Activated CD8-positive, alpha-beta memory T cell treated with anti-CD3 and anti-CD28 coated beads for 1 hour (primary cell): ENCODE results near the gene PROX2.
A peak's percentile ranks its signal among the peaks of the same experiment; 100 is the strongest.

Source experiments
- DNase-seq, 2 donors: peaks; one replicate each; pipeline ENCODE4 v3.0.0-alpha.2; 2020; ENCODE audit warnings: low read depth in 1 of 2; ENCODE audit errors: extremely low read depth in 1 of 2

PROX2 gene

DNA sequence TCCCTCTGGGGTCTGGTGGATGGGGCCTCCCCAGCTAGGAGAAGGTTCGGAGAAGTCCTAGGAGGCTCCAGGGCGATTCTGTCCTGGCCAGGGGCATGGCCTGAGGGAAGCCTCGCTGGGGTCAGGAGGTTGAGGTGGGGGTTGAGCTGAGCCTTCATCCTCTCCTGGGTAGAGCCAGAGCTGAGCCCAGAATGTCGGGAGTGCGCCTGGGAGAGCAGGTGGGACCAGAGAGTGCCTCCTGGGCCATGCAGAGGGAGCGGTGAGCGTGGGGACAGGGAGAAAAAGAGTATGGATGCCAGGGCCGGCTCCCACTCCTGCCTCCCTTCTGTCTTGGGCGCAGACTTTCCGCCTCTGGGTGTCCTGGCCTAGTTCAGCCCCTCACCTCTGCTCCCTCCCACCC lies 34.0 kb upstream of the PROX2 start:
- DNase-seq: no peak

DNA sequence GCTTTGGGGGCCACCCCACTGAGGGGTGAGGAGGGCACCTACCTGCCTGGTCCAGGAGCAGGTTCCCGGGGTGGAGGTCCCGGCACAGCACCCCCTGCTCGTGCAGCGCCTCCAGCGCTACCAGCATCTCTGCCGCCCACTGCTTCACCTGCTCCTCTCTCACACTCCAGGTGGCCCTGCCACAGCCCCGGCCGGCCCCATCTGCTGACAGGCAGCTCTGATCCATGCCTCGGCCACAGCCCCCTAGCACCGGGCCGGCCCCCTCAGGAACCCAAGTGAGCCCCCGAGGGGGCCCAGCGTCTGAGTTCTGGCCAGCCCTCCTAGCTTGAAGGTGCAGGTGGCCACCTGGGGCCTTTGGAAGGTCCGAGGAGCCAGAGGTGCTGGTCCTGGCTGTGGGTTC lies 33.6 kb upstream of the PROX2 start:
- DNase-seq: no peak

DNA sequence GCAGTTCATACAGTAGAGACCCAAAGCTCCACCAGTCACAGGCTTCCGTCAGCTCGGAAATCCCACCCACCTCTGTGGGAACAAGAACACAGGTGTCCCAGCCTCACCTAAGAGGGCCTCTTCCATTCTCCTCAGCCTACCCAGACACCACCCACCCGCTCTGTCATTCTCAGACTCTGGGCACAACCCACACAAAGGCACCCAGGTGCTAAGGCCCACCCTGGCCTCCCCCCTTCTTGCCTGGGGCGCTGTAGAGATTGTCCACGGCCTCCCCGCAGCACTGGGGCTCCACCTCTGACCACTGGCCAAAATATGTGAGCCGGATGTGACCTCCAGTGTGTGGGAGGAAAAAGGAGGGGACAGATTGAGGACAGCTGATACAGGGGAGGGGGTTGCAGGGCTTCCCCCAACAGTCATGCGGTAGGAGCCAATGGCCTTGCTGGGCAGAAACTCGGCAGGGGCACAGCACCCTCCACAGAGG lies 33.0 kb upstream of the PROX2 start:
- no peak for DNase-seq

DNA sequence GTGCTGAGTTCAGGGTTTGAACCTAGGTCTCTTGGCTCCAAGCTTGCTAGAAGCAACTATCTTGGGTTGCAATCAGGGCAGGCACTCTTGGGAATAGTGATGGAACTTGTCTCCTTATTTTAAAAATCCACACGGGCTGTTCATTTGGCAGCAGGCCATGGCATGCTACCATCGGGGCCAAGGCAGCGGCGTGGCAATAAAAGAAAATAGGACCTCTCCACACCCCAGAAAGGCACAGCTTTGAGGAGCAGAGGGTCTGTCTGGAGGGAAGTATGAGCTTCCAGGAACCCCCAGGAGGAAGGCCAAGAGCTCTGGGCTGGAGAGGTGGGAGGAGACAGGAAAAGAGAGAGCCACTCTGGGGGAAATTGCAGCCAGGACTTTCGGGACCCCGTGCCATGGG lies 31.8 kb upstream of the PROX2 start:
- DNase-seq: no peak

DNA sequence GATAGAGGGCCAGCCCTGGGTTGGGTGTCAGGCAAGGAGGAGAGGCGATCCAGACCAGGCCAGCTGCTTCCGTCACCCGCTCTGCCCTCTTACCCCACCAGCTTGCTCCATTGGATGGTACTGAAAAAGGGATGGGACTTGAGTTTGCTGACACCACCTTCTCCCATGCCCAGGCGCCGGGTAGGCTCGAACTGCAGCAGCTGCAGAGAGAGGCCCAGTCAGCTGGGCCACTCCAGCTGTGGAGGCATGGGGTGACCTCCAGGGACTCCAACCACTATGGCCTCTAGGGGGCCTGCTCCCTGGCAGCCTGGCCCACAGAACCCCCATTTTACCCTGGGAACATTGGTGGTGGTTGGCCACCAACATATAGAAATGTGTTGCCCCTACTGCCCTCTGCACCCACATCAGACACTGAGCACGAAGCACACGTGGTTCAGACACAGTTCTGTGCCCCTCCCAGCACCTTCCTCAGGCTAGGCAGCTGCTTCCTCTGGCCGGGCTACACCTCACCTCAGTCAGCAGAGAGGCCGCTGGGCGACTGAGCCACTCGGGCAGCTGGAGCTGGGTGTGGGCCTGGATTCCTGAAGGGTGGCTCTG lies 31.1 kb upstream of the PROX2 start:
- DNase-seq: no peak

DNA sequence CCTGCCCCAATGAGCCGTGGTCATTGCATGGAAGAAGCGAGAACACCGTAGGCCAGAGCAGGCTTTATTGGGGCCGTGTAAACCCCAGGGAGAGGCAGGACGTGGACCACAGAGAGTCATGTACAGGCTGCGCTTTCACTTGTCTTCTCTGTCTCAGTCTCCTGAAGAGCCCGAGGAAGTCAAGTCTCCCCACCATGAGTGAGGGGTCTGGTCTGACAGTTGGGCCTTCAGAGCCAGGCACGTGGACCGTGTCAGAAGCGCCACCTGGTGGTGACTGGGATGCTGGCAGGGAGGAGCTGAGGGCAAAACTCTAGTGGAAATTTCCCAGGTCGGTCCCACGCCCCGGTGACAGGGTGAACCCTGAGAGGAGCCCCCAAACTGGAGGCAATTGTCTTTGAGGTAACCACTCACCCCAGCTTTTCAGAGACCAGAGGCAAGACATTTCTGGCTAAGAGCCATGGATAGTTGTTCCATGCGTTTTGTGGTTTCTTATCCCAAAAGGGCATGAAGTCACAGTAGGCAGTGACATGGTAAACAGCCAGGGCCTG lies 29.7 kb upstream of the PROX2 start:
- DNase-seq: peak; percentile 60 to 74

DNA sequence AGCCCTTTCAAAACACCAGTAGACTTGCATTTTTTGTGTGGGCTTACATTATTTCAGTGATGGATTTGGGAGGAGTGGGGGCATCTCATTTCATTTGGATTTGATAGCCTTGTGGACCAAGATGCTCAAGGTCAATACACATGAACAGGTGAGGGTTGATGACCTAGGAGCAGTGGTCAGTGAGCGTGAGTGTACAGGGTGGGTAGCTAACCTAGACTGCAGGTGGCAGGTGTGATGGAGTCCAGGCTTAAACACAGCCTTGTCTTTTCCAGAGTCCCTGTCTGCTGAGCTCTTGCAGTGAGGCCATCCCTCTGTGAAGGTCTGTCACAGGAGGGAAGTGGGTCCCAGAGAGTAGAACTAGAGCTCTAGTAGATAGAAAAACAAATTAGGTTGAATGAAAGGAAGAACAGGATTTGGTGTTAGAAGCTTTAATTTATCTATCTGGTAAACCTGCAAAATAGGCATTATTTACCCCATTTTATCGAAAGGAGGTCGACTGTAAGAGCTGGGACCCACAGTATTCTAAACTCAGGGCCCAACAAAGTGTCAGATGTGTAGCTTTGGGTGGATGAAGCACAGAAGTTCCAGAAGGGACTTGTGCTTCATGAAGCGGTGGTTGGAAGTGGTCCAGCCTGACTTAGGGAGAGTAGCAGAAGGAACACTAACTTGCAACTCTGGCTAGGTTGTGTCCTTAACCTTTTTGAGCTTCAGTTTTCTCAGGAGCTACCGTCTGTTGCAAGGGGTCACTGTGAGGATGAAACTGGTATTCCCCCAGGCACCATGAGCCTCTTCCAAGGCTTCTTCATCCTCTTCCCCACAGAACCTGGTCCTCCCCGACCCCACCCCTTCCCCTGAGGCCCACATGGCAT lies 28.9 kb upstream of the PROX2 start:
- no peak for DNase-seq

DNA sequence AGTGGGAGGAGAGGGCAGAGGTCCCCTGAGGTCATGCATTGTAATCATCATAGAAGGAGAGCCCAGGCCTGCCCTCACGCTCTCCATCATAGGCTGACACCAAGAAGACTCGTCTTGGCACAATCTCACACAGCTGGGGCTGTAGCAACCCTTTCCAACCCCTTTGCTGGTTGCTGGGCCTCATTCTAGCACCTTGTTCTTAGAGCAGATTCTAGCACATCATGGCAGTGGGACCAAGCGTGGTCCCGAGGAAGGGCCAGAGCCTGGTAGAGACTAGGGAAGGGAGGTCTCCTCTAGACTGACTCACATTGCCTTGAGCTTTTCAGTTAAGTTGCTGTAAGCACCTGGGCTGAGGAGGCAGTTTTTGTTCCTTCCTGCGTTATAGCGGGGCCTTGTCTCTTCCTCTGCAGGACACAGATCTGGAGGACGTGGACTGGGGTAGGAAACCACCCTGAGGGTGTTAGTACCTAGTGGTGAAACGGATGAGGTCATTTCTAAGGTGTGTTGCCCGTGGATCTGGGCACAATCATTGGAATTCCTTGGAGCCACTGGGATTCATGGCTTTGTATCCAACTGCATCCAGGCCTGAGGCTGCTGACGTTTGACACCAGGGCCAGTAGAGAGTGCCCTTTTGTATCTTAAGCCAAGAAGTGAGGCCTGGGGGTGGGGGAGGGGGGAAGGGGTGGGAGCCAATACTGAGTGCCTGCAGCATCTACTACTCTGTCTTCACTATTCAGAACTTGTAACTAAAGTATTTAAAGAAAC lies 27.2 kb upstream of the PROX2 start:
- no peak for DNase-seq

DNA sequence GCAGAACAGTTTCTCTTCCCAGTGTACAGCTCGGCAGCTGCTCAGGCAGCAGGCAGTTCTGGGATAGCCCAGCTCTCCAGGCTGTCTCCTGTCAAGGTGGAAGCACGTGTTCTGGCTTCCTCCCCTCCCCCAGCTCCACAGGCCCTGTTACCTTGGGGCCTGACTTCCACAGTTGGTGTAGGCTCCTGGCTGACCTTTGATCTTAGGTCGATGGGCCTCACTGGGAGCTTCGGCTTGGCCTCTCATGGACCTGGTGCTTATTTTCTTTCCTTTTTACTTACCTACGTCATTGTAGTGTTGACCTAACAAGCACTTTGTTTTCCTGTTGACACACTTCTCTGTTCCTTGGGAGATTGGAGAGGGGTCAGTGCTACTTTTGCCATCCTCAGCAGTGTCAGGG lies 22.7 kb upstream of the PROX2 start:
- DNase-seq: no peak

DNA sequence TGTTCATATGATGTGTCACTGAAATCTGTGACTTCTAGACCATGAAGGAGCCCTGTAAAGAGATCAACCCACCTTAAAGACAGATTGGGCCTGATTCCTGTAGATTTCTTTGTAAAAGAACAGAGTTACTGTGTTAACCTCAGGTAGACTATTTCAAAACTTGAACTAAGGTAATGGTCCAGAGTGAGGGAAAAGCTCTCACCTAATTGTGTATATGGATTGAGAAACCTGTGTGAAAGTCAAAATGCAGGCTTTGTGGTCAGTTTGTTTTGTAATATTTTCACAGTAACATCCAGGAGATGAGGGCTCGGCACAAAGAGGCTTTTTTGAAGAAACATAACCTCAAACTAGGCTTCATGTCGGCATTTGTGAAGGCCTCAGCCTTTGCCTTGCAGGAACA lies 22.1 kb upstream of the PROX2 start:
- no peak for DNase-seq

DNA sequence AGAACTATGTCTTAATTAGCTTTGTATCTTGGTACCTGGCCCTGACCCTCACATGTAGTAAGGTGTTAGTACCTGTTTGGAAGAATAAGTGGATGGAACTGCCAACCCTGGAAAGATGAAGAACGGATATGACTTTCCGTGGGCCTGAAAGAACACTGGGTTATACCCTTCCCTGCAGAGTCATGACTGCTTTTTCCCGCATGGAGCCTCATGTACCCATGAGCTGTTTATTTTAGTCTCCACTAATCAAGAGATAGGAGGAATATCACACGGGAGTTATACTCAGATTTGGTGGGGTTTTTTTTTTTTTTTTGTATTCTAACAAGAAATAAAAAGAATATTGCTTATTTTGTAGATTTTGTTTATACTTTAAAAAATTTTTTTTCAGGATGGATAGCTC lies 21.7 kb upstream of the PROX2 start:
- no peak for DNase-seq

DNA sequence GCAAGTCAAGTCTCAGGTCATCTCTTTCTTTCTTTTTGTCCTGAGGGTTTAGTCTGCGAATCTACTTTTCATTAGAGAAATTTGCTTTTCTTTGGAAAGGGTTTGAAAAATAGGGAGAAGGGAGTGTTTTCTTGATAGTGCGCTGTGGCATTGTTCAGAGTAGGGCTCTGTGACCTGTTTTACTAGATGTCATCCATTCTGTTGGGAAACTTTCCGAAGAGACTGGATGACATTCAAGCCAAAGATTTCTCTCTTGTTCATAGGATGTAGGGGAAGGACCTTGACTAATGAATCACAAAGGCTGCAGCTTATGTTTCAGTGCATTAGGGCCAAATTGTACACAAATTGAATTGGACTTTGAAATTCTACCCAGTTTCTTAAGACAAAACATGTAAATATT lies 20.5 kb upstream of the PROX2 start:
- no peak for DNase-seq

DNA sequence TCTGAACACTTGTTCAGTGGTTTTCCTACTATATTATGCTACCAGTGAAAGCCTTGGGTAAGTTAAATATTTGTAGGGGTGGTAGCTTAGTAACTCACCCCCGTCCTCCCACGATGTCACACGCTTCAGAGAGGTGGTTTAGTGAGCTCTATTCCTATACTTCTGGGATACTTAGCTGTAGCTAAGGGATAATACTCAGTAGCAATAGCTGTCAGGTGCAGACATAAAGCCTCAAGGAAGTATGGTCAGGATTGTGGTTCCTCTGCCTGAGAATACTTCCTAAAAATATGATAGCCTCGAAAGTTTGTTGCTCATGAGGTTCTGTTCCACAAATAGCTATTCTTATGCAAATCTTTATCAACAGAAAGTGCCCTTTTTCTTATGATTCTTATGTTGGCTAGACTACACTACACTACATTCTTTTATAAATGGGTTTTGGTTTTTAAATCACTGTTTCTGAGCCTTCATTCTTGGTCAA lies 17.7 kb upstream of the PROX2 start:
- DNase-seq: no peak

DNA sequence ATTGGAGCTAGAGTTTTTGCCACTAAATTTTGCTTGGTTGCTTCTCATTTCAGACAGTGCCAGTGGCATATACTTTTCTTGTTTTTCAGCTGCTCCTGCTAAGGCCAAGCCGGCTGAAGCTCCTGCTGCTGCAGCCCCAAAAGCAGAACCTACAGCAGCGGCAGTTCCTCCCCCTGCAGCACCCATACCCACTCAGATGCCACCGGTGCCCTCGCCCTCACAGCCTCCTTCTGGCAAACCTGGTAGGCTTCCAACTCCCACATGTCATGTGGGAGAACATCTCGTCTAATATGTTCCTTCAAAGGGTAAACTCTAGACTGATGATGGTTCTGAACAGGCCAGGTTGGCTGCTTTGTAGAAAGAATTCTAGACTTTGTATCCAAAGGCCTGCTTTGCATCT lies 16.8 kb upstream of the PROX2 start:
- no peak for DNase-seq

DNA sequence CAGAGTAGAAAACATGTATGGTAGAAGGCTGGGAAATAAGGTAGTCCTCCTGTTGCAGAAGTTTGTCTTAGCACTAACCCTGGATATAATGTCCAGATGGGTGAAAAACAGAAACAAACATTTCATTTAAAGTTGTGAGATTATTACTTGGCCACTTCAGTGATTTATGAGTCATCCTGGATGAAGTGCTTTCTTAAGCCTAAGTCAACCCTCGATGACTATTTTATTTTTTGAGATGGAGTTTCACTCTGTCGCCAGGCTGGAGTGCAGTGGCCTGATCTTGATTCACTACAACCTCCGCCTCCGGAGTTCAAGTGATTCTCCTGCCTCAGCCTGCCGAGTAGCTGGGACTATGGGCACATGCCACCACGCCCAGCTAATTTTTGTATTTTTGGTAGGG lies 15.9 kb upstream of the PROX2 start:
- no peak for DNase-seq

DNA sequence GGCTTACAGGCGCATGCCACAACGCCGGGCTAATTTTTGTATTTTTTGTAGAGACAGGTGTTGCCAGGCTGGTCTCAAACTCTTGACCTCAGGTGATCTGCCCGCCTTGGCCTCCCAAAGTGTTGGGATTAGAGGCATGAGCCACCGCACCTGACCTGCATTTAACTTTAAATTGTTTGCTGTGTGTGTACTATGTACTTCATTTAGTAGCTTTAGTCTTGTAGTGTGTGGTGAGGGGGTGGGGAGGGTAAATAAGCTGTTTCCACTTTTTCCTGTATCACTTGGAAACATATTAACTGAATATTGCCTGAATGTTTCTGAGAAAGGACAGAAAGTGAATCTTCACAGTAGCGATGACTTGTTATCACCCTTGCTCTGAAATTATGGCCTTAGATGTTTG lies 14.3 kb upstream of the PROX2 start:
- DNase-seq: no peak

DNA sequence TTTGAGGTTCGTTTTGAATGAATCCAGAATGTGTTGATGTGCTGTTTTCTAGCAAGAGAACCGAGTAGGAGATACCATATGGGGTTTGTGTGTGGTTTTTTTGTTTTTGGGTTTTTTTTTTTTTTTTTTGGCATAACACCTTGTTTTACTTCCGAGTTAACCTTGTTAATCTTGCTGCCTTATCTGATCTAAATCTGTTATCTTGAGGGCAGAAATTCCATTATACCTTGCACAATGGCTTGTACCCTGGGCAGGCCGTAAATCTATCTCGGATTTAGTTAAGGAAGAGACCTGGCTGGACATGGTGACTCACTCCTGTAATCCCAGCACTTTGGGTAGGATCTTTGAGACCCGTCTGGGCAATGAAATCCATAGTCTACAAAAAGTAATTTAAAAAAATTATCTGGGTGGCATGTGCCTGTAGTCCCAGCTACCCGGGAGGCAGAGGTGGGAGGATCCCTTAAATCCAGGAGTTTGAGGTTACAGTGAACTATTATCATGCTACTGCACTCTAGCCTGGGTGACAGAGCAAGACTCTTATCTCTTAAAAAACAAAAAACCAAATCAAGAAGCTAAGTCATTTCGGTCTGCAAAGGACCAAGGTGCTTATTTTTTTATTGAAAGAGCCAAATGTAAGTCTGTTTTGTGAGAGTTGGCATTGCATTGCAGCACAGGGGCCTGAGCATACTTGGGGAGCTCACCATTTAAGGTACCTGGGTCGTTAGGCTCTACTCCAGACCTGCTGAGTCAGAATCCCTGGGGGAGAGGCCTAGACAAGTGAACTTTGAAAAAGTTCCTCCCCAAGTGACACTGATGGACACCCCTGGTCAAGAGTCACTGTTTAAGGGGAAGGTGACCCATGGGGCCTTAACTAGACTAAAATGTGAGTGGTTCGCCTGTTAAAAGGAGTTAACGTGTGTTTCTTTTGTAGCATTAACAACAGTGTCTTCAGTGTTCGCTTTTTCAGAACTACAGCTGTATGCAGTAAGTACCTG lies 12.5 kb upstream of the PROX2 start:
- DNase-seq: no peak

DNA sequence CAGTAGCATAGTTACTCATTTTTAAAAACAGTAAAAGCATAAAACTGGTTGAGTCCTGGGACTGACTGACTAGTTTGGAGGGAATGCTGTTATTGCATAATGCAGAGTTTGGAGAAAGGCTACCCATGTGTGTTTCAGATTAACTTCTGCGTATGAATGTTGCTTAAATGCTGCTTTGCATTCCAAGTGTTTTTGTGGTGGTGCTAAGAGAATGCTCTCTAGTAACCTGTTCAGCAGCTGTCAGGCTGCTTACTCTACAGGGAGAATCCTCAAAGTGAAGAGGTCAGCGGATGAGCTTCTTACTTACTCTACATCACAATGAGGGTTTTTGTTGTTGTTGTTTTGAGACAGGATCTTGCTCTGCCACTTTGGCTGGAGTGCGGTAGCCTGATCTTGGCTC lies 10.1 kb upstream of the PROX2 start:
- no peak for DNase-seq

DNA sequence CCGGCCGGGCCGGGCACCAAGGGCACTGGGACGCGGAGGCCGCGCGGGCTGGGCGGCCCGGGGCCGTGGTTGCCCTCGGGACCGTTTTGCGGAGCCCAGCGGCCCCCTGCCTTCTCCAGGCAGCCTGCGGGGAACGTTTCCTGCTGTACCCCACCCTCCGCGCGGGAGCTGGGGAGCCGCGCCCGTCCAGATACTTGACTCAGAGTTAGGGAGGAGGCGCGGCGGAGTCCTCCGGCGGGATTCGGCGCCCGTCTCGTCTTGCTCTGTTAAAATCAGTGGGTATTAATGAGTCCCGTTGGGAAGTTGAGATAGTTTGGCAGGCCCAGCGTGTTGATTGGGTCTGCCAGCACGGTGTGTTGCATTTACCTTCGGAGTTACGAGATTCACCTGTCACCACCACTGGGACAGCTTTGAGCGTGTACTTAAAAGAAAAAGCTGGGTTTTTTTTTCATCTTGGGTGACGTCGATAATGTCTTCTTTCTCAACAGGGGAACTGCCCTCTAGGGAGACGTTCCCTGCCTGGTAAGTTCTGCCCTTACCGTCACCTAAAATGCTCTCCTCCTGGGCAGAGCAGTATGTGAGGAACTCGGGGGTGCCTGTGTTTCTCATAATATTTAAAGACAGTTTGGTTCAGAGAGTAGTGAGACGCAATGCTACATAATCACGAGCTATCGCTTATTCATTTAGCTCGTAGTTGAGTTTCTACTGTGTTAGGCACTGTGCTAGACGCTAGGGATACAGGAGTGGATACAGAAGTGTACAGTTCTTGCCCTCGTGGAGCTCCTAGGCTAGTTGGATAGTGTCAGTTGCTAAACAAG lies 6.4 kb upstream of the PROX2 start:
- peak in 1 of 2 donors; percentile 33 for DNase-seq
